GM19240 (cell line): ENCODE measurements around the gene ANKRD40CL.
A peak's percentile ranks its signal among the peaks of the same experiment; 100 is the strongest.

Source experiments
- DNase-seq: peaks from one replicate; pipeline ENCODE4 v3.0.0; 2011; ENCODE audit warnings: low spot score; ENCODE audit not compliant: insufficient read length

ANKRD40CL gene

GRCh38 chr17:50719144-50719923, 48.0 kb downstream of the ANKRD40CL start, which contains the start of gene LUC7L3:
LUC7L3 (plus strand) TSS chr17:50719603; CDS start chr17:50719733, 130 bp downstream.
- peak; percentile 82 for DNase-seq

GRCh38 chr17:50715471-50715870, 51.8 kb downstream of the ANKRD40CL start:
- DNase-seq: no peak

- no peak for DNase-seq
These were observed 54.7 kb downstream of the ANKRD40CL start for GRCh38 chr17:50712641-50713040.
